ENCODE measurements around the gene BCR.

Gene BCR

GRCh38 chr22:23243859-23244689 lies 63.8 kb downstream of the BCR start:
- no peak overlapping the region for H3K27ac ChIP-seq (replicated peaks)
- DNase-seq (ENCODE audit: low read depth in 1 of 2, low spot score in 1 of 2) = no peak
- no peak overlapping the region for H3K4me3 ChIP-seq (replicated peaks; ENCODE audit: insufficient read depth, low read length)
- no peaks in the 10 kb centered on the region for H3K27me3 ChIP-seq (ENCODE audit: insufficient read depth, poor library complexity, severe bottlenecking)
- TF ChIP-seq CTCF (IDR thresholded peaks at IDR 0.05; ENCODE audit: insufficient read depth, low read length) (no peak), SPI1 (IDR thresholded peaks at IDR 0.05; ENCODE audit: borderline replicate concordance, low read depth) (no peak)

- no peak for DNase-seq (ENCODE audit: low read depth in 1 of 2, low spot score in 1 of 2)
- TF ChIP-seq POLR2AphosphoS5 (IDR thresholded peaks at IDR 0.05; ENCODE audit: low read depth) = no peak
- no peak for TF ChIP-seq SPI1 (IDR thresholded peaks at IDR 0.05; ENCODE audit: borderline replicate concordance, low read depth)
- no peak for TF ChIP-seq GABPA (IDR thresholded peaks at IDR 0.05; ENCODE audit: low read depth)
- no peak for TF ChIP-seq CTCF (IDR thresholded peaks at IDR 0.05; ENCODE audit: insufficient read depth, low read length)
- TF ChIP-seq REST (IDR thresholded peaks at IDR 0.05; ENCODE audit: insufficient replicate concordance, low read depth) = no peak
- H3K27me3 ChIP-seq (ENCODE audit: insufficient read depth, poor library complexity, severe bottlenecking) = no peaks in the 10 kb centered on the region
- no peak overlapping the region for H3K27ac ChIP-seq (replicated peaks)
- no peak overlapping the region for H3K4me3 ChIP-seq (replicated peaks; ENCODE audit: insufficient read depth, low read length)
These were observed 64.4 kb downstream of the BCR start for GRCh38 chr22:23244690-23245044.

- H3K27ac ChIP-seq (replicated peaks) = no peak overlapping the region
- no peaks in the 10 kb centered on the region for H3K27me3 ChIP-seq (ENCODE audit: insufficient read depth, poor library complexity, severe bottlenecking)
- H3K4me3 ChIP-seq (replicated peaks; ENCODE audit: insufficient read depth, low read length) = no peak overlapping the region
- TF ChIP-seq SPI1 (IDR thresholded peaks at IDR 0.05; ENCODE audit: borderline replicate concordance, low read depth) = no peak
- no peak for TF ChIP-seq CTCF (IDR thresholded peaks at IDR 0.05; ENCODE audit: insufficient read depth, low read length)
- TF ChIP-seq GABPA (IDR thresholded peaks at IDR 0.05; ENCODE audit: low read depth) = no peak
- no peak for TF ChIP-seq POLR2AphosphoS5 (IDR thresholded peaks at IDR 0.05; ENCODE audit: low read depth)
- no peak for DNase-seq (ENCODE audit: low read depth in 1 of 2, low spot score in 1 of 2)
These were observed 64.9 kb downstream of the BCR start for GRCh38 chr22:23245045-23245798.

- Histone ChIP-seq H3K27ac (replicated peaks) (no peak overlapping the region), H3K4me3 (replicated peaks; ENCODE audit: insufficient read depth, low read length) (no peak overlapping the region), H3K27me3 (ENCODE audit: insufficient read depth, poor library complexity, severe bottlenecking) (no peaks in the 10 kb centered on the region)
- no peak for DNase-seq (ENCODE audit: low read depth in 1 of 2, low spot score in 1 of 2)
- TF ChIP-seq REST (IDR thresholded peaks at IDR 0.05; ENCODE audit: insufficient replicate concordance, low read depth) = no peak
These were observed 65.5 kb downstream of the BCR start for GRCh38 chr22:23245799-23246136.
